ENCODE data around the gene DDI1. TPM values are rescaled to one million over a fixed set of nuclear protein-coding genes. Genes with fewer than 3 reads are reported as not detected.
A peak's percentile ranks its signal among the peaks of the same experiment; 100 is the strongest.

The DDI1 gene
- total and polyA plus RNA-seq, 2 of the 4 experiments (the other 2 are of a cell fraction): not detected

DNA sequence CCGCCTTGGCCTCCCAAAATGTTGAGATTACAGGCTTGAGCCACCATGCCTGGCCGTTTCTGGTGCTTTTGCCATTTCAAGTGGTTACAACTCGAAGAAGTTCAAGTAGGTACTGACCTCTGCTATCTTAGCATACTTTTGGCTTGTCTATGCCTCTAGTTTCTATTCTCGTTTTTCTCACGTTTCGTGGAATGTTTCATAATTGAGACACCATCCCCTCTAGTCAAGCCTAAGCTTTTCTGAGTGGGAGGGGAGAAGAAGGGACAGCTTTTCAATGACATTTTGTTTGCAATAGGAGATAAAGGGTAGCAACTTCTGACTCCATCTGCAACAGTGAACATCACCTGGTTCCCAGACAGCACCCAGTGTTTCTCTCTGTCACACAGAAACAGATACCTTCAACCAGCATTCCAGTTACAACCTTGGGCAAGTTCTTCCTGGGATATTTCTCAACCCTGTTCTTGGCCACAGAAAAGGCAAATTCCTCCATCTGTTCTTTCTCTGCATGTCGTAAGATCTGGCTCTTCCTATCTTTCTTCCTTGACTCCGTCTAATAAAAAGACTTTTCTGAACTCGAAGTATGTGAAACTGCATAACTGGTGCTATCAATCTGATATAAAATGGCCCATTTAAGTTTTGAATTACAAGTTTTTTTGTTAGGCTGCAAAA, 25.5 kb downstream of the DDI1 start:
- H3K9ac ChIP-seq (ENCODE audit: low read depth, low read length): no peak overlapping the region
- H2BK15ac ChIP-seq (ENCODE audit: low read depth, low read length): no peak overlapping the region
- no peaks in the 10 kb centered on the region for H3K9me3 ChIP-seq (ENCODE audit: control insufficient read depth, insufficient read depth, low read length)
- in situ Hi-C loops (cut with MboI; ENCODE audit: low sequenced_read_pairs): no loop called here
- H2BK120ac ChIP-seq (ENCODE audit: low read depth, low read length): no peak overlapping the region
- H4K91ac ChIP-seq (ENCODE audit: insufficient read depth, low read depth, low read length): no peak overlapping the region
- ChIA-PET POLR2A (ENCODE audit: unreplicated experiment) (no interaction called here), CTCF (no interaction called here)
- no peak overlapping the region for H3K4me3 ChIP-seq (ENCODE audit: insufficient read depth, low read depth, low read length)
- no peaks in the 10 kb centered on the region for H4K20me1 ChIP-seq (ENCODE audit: insufficient read depth, low read length)
- no peak overlapping the region for H2AFZ ChIP-seq (replicated peaks; ENCODE audit: low read length, poor library complexity)
- H3K56ac ChIP-seq (ENCODE audit: extremely low read depth, insufficient read depth, low read length): no peak overlapping the region
- TF ChIP-seq MAZ (IDR thresholded peaks at IDR 0.05; ENCODE audit: borderline replicate concordance, low read depth, low read length): no peak
- no peak for TF ChIP-seq CHD1 (IDR thresholded peaks at IDR 0.05; ENCODE audit: low read depth, low read length)
- no peak for TF ChIP-seq NFE2L2 (IDR thresholded peaks at IDR 0.05; ENCODE audit: low read depth, low read length)
- TF ChIP-seq MXI1 (IDR thresholded peaks at IDR 0.05; ENCODE audit: borderline replicate concordance, low read depth, low read length): no peak
- TF ChIP-seq, protein P1, sequence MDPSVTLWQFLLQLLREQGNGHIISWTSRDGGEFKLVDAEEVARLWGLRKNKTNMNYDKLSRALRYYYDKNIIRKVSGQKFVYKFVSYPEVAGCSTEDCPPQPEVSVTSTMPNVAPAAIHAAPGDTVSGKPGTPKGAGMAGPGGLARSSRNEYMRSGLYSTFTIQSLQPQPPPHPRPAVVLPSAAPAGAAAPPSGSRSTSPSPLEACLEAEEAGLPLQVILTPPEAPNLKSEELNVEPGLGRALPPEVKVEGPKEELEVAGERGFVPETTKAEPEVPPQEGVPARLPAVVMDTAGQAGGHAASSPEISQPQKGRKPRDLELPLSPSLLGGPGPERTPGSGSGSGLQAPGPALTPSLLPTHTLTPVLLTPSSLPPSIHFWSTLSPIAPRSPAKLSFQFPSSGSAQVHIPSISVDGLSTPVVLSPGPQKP (IDR thresholded peaks at IDR 0.05; ENCODE audit: borderline replicate concordance, low read depth, low read length): no peak
- TF ChIP-seq BHLHE40 (IDR thresholded peaks at IDR 0.05; ENCODE audit: low read depth, low read length): no peak
- no peak for TF ChIP-seq FOS (IDR thresholded peaks at IDR 0.05; ENCODE audit: low read depth, low read length)
- TF ChIP-seq SMC3 (IDR thresholded peaks at IDR 0.05; ENCODE audit: low read depth, low read length): no peak
- TF ChIP-seq CTCF (conservative IDR thresholded peaks at IDR 0.05; ENCODE audit: low read depth, low read length): no peak
- TF ChIP-seq CEBPB (IDR thresholded peaks at IDR 0.05; ENCODE audit: low read depth, low read length): no peak
- no peak overlapping the region for H2AK9ac ChIP-seq (replicated peaks; ENCODE audit: low read depth, low read length, poor library complexity)
- H2BK20ac ChIP-seq (ENCODE audit: low read depth, low read length): no peak overlapping the region
- peaks cover 2% of the 10 kb centered on the region; the same call in 1 of the 2 replicates for H3K4me1 ChIP-seq (ENCODE audit: control insufficient read depth, insufficient read depth, low read length)
- H3K36me3 ChIP-seq (ENCODE audit: control insufficient read depth, insufficient read depth, low read length): no peaks in the 10 kb centered on the region
- no peak overlapping the region for H3K27ac ChIP-seq (ENCODE audit: insufficient read depth, low read length)
- H3K27me3 ChIP-seq (ENCODE audit: control insufficient read depth, insufficient read depth, low read length): no peaks in the 10 kb centered on the region
- no peak overlapping the region for H3K18ac ChIP-seq (ENCODE audit: low read depth, low read length)
- no peak overlapping the region for H3K4me2 ChIP-seq (ENCODE audit: low read depth, low read length)
- no peak overlapping the region for H2BK5ac ChIP-seq (ENCODE audit: low read depth, low read length, poor library complexity, severe bottlenecking)
- no peaks in the 10 kb centered on the region for H3K79me1 ChIP-seq (ENCODE audit: low read depth in 1 of 2, low read length in 2 of 2)
- no peaks in the 10 kb centered on the region for H3K9me1 ChIP-seq (ENCODE audit: insufficient read depth, low read length)
- H3K14ac ChIP-seq (replicated peaks; ENCODE audit: low read depth, low read length): no peak overlapping the region
- WGBS, 2 experiments (ENCODE audit: extremely low coverage in 2 of 2, insufficient read length in 1 of 2): 90% methylated on average over 3 of the region's 9 CpGs; no CpG with 5 or more reads in 1 of the 2 experiments
- DNase-seq: peak; percentile 5
- intact Hi-C loops (cut with micrococcal nuclease): no loop called here
- H3K23ac ChIP-seq (ENCODE audit: low read depth, low read length): no peak overlapping the region
- no TSS peak for BruUV-seq (replicated peaks)
- no peak overlapping the region for H2AK5ac ChIP-seq (ENCODE audit: low read depth, low read length)
- no peak overlapping the region for H3K4ac ChIP-seq (ENCODE audit: low read depth, low read length)
- ATAC-seq (ENCODE audit: low read depth): no peak
- dilution Hi-C loops (cut with HindIII; ENCODE audit: low sequenced_read_pairs, unreplicated experiment): no loop called here
- H4K5ac ChIP-seq (ENCODE audit: low read depth, low read length): no peak overlapping the region
- H4K8ac ChIP-seq (ENCODE audit: low read depth in 2 of 2, low read length in 2 of 2): no peak overlapping the region

Measured in IMR-90 (cell line).